Endothelial cell of umbilical vein (primary cell): ENCODE measurements around the gene HDAC9. TPM values are rescaled to one million over a fixed set of nuclear protein-coding genes. Genes with fewer than 3 reads are reported as not detected.

Experiments
- BruUV-seq: library from RNA; stranded (reverse); fragments of 400-500 nt; replicated peaks from 2 replicates; lab custom pipeline; 2021; lab: Mats Ljungman, UMichigan
- CTCF ChIA-PET: fragments of 300-600, 350-600 bp; sonication (Branson Sonifier 250); formaldehyde crosslinking; loops from one replicate; lab custom pipeline; 2021; ENCODE audit warnings: antibody characterized with exemption, inconsistent platforms; lab: Charles Lee
- POLR2A ChIA-PET: fragments of 300-600, 350-600 bp; sonication (Branson Sonifier 250); formaldehyde crosslinking; loops from one replicate; lab custom pipeline; 2021; ENCODE audit warnings: antibody characterized with exemption, inconsistent platforms; lab: Charles Lee
- DNase-seq: peaks from one replicate; pipeline ENCODE4 v3.0.0-alpha.2; 2011; ENCODE audit warnings: low read depth, low spot score
- FAIRE-seq: peaks from 2 replicates; lab custom pipeline; 2011; peaks lifted over from hg19 to GRCh38; lab: Jason Lieb, UNC
- H2AFZ ChIP-seq: 2 replicates; pipeline ENCODE4 v1.6.0; 2012; ENCODE audit warnings: low read depth, low read length, control low read depth, inconsistent platforms
- H3K27ac ChIP-seq: 2 replicates; pipeline ENCODE4 v1.5.1; 2011; ENCODE audit warnings: low read depth, mild to moderate bottlenecking, control low read depth, low read length, moderate library complexity; ENCODE audit not compliant: insufficient read depth
- H3K27me3 ChIP-seq, 2 experiments: 2 replicates each; pipeline versions ENCODE4 v1.6.0 to v1.6.1; 2011; ENCODE audit warnings: low read length in 2 of 2, mixed read lengths in 1 of 2; ENCODE audit not compliant: control insufficient read depth in 2 of 2, insufficient read depth in 2 of 2
- H3K36me3 ChIP-seq, 2 experiments: 2 replicates in 1 of 2; 3 replicates in 1 of 2; pipeline ENCODE4 v1.5.1; 2011; ENCODE audit warnings: low read length in 2 of 2, mild to moderate bottlenecking in 1 of 2, moderate library complexity in 1 of 2; ENCODE audit not compliant: control insufficient read depth in 2 of 2, insufficient read depth in 2 of 2; ENCODE audit errors: extremely low read depth in 1 of 2
- H3K4me1 ChIP-seq: 3 replicates; pipeline ENCODE4 v1.5.1; 2011; ENCODE audit warnings: mild to moderate bottlenecking, low read length; ENCODE audit not compliant: control insufficient read depth, insufficient read depth; ENCODE audit errors: extremely low read depth
- H3K4me2 ChIP-seq: 2 replicates; pipeline ENCODE4 v1.6.1; 2011; ENCODE audit warnings: low read length, control low read depth, mixed read lengths; ENCODE audit not compliant: insufficient read depth
- H3K4me3 ChIP-seq, 3 experiments: fragments of 200-600 bp in 1 of 3; sonication (generic), shearing (Covaris generic) in 1 of 3; replicated peaks in 1 of 3; 2 replicates each; pipeline ENCODE4 v1.5.1; 2011 to 2016; ENCODE audit warnings: control low read depth in 3 of 3, low read length in 3 of 3, mild to moderate bottlenecking in 2 of 3, inconsistent platforms in 1 of 3, low read depth in 1 of 3, moderate library complexity in 1 of 3; ENCODE audit not compliant: insufficient read depth in 1 of 3
- H3K79me2 ChIP-seq: 2 replicates; pipeline ENCODE4 v1.6.0; 2012; ENCODE audit warnings: low read length, inconsistent platforms; ENCODE audit not compliant: control insufficient read depth, insufficient read depth
- H3K9ac ChIP-seq: replicated peaks from 2 replicates; pipeline ENCODE3; 2011; ENCODE audit warnings: low read length, control low read depth; ENCODE audit not compliant: insufficient read depth; ENCODE audit errors: extremely low read depth
- H3K9me1 ChIP-seq: replicated peaks from 3 replicates; pipeline ENCODE4 v1.6.0; 2011; ENCODE audit warnings: mild to moderate bottlenecking, low read length; ENCODE audit not compliant: control insufficient read depth, insufficient read depth; ENCODE audit errors: extremely low read depth
- H3K9me3 ChIP-seq: replicated peaks from 2 replicates; pipeline ENCODE4 v1.5.1; 2012; ENCODE audit warnings: low read length, inconsistent platforms; ENCODE audit not compliant: control insufficient read depth, insufficient read depth
- H4K20me1 ChIP-seq: replicated peaks from 2 replicates; pipeline ENCODE3; 2011; ENCODE audit warnings: mild to moderate bottlenecking, low read length; ENCODE audit not compliant: control insufficient read depth, insufficient read depth; ENCODE audit errors: extremely low read depth
- CTCF ChIP-seq, 2 donors: IDR thresholded peaks; 1 replicate in 1 of 2; 2 replicates in 1 of 2; pipeline ENCODE4 v1.5.1; 2011; ENCODE audit warnings: low read length in 2 of 2, mild to moderate bottlenecking in 2 of 2, moderate library complexity in 2 of 2, control low read depth in 1 of 2, inconsistent platforms in 1 of 2, low read depth in 1 of 2; ENCODE audit not compliant: insufficient read depth in 1 of 2; ENCODE audit errors: extremely low read depth in 1 of 2
- EZH2 ChIP-seq: IDR thresholded peaks from 2 replicates; pipeline ENCODE4 v1.6.1; 2012; ENCODE audit warnings: borderline replicate concordance, low read depth, mild to moderate bottlenecking, moderate library complexity, low read length, inconsistent platforms; ENCODE audit not compliant: severe bottlenecking
- FOS ChIP-seq: IDR thresholded peaks from 2 replicates; pipeline ENCODE4 v1.6.1; 2011; ENCODE audit warnings: mild to moderate bottlenecking, low read length, moderate library complexity, borderline replicate concordance; ENCODE audit not compliant: insufficient read depth
- GATA2 ChIP-seq: IDR thresholded peaks from 2 replicates; pipeline ENCODE4 v1.7.0; 2011; ENCODE audit warnings: low read depth, mild to moderate bottlenecking, moderate library complexity, mixed read lengths, low read length; ENCODE audit not compliant: insufficient read length, insufficient read depth
- JUN ChIP-seq: IDR thresholded peaks from 2 replicates; pipeline ENCODE4 v1.6.1; 2011; ENCODE audit warnings: borderline replicate concordance, low read depth; ENCODE audit not compliant: insufficient read length, insufficient read depth
- MAX ChIP-seq: IDR thresholded peaks from 2 replicates; pipeline ENCODE4 v1.6.1; 2011; ENCODE audit not compliant: insufficient read depth, insufficient read length
- MYC ChIP-seq: IDR thresholded peaks from one replicate; pipeline ENCODE4 v1.6.1; 2011; ENCODE audit warnings: mild to moderate bottlenecking, low read depth, low read length
- POLR2A ChIP-seq: IDR thresholded peaks from 2 replicates; pipeline ENCODE4 v1.6.1; 2012; ENCODE audit warnings: low read depth, mild to moderate bottlenecking, control low read depth, low read length
- POLR2AphosphoS5 ChIP-seq: IDR thresholded peaks from 2 replicates; pipeline ENCODE4 v1.6.1; 2012; ENCODE audit warnings: low read depth, mild to moderate bottlenecking, control low read depth, low read length, moderate library complexity; ENCODE audit not compliant: insufficient read depth
- dilution Hi-C: fragments of 300-500 bp; cut with MboI; formaldehyde crosslinking; loops from one replicate; pipeline ENCODE4 v1.15.0; 2019; ENCODE audit warnings: low sequenced_read_pairs; ENCODE audit not compliant: extremely low pct_ligation_motif_present
- intact Hi-C: fragments of 100-400 bp; cut with micrococcal nuclease; formaldehyde crosslinking; loops from one replicate; pipeline ENCODE4 v1.10.0; 2022
- polyA plus RNA-seq, 4 experiments: library from polyadenylated mRNA; depleted of rRNA in 3 of 4; stranded (reverse) in 3 of 4; unstranded in 1 of 4; fragments of >200 nt; gene quantifications; 2 replicates each; pipeline versions ENCODE4 v1.2.1 to v1.2.3, GENCODE V29; 2011 to 2012; ENCODE audit warnings: missing spikeins in 1 of 4
- total RNA-seq: library from RNA; stranded (reverse); gene quantifications from 2 replicates; pipeline ENCODE4 v1.2.3, GENCODE V29; 2021

Gene HDAC9
- total and polyA plus RNA-seq, 2 donors (not counting 3 experiments of a cell fraction or from before 2014, with no cell fraction given), result 1.8 to 11.6 TPM

- no peaks in the 10 kb centered on the region for H3K9me1 ChIP-seq
- no peaks in the 10 kb centered on the region for H3K9me3 ChIP-seq
- no peaks in the 10 kb centered on the region for H3K79me2 ChIP-seq
- intact Hi-C loops, result no loop called here
- no peak for DNase-seq
- no peaks in the 10 kb centered on the region for H3K4me1 ChIP-seq
- H3K36me3 ChIP-seq, result no peaks in the 10 kb centered on the region
- H2AFZ ChIP-seq, result no peak overlapping the region
- no peak overlapping the region for H3K27ac ChIP-seq
- H3K4me2 ChIP-seq, result no peak overlapping the region
- no peaks in the 10 kb centered on the region for H3K27me3 ChIP-seq
- no peak overlapping the region for H3K4me3 ChIP-seq
- ChIA-PET CTCF (no interaction called here), POLR2A (interaction anchor here (0.7 kb wide), 1 partner anchor 526 kb away, joined by 5 read pairs; no protein-coding TSS in a partner anchor)
- no peak for FAIRE-seq
- BruUV-seq, result no TSS peak
- dilution Hi-C loops, result no loop called here
- no peaks in the 10 kb centered on the region for H4K20me1 ChIP-seq
- H3K9ac ChIP-seq, result no peak overlapping the region
- TF ChIP-seq JUN (no peak), POLR2A (no peak), GATA2 (no peak), CTCF (IDR thresholded peaks at IDR 0.05; ENCODE audit: extremely low read depth in 1 of 2, insufficient read depth in 1 of 2, low read depth in 1 of 2, low read length in 2 of 2) (no peak), FOS (no peak), MYC (no peak), POLR2AphosphoS5 (no peak), MAX (no peak), EZH2 (no peak)
Measured at GRCh38 chr7:18952846-18953245, 457.3 kb downstream of the HDAC9 start.
